ENCODE measurements around the gene POLR2A.
"Not testable (repeated sequence)": the region's sequence is repeated elsewhere in the genome, so short reads cannot be mapped to it uniquely, and the experiment has no call there.

Gene POLR2A

GRCh38 chr17:7467498-7467897, 16.7 kb upstream of the POLR2A start:
- TF ChIP-seq, protein P1, sequence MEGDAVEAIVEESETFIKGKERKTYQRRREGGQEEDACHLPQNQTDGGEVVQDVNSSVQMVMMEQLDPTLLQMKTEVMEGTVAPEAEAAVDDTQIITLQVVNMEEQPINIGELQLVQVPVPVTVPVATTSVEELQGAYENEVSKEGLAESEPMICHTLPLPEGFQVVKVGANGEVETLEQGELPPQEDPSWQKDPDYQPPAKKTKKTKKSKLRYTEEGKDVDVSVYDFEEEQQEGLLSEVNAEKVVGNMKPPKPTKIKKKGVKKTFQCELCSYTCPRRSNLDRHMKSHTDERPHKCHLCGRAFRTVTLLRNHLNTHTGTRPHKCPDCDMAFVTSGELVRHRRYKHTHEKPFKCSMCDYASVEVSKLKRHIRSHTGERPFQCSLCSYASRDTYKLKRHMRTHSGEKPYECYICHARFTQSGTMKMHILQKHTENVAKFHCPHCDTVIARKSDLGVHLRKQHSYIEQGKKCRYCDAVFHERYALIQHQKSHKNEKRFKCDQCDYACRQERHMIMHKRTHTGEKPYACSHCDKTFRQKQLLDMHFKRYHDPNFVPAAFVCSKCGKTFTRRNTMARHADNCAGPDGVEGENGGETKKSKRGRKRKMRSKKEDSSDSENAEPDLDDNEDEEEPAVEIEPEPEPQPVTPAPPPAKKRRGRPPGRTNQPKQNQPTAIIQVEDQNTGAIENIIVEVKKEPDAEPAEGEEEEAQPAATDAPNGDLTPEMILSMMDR (conservative IDR thresholded peaks at IDR 0.05; ENCODE audit: low read length), result no peak
- no peak for TF ChIP-seq EZH2phosphoT487 (IDR thresholded peaks at IDR 0.05; ENCODE audit: borderline replicate concordance)
- Histone ChIP-seq H3K9me3 (ENCODE audit: insufficient read depth, low read depth, low read length) (no peaks in the 10 kb centered on the region), H3K4me3 (ENCODE audit: low read length, poor library complexity, severe bottlenecking) (no peak overlapping the region), H3K36me3 (ENCODE audit: insufficient read depth, low read length) (peaks cover 13% of the 10 kb centered on the region; the same call in 1 of the 2 replicates), H3F3A (ENCODE audit: low read depth) (no peaks in the 10 kb centered on the region), H3K4me2 (ENCODE audit: low read depth, low read length, poor library complexity, severe bottlenecking) (no peak overlapping the region), H3K4me1 (ENCODE audit: insufficient read depth, low read length, poor library complexity, severe bottlenecking) (peaks cover 16% of the 10 kb centered on the region), H3K9ac (ENCODE audit: low read depth, low read length, poor library complexity, severe bottlenecking) (no peak overlapping the region), H3K79me2 (ENCODE audit: insufficient read depth, low read length) (peaks cover 18% of the 10 kb centered on the region; the same call in 1 of the 2 replicates), H2AFZ (ENCODE audit: low read length) (no peak overlapping the region), H4K20me1 (ENCODE audit: insufficient read depth, low read length, poor library complexity, severe bottlenecking) (peaks cover 3% of the 10 kb centered on the region), H3K27me3 (ENCODE audit: insufficient read depth, low read length, poor library complexity, severe bottlenecking) (no peaks in the 10 kb centered on the region), H3K9me2 (replicated peaks; ENCODE audit: low read depth, low read length) (no peaks in the 10 kb centered on the region)

GRCh38 chr17:7468290-7468689, 15.9 kb upstream of the POLR2A start:
- no peaks in the 10 kb centered on the region for H3F3A ChIP-seq (ENCODE audit: low read depth)
- peaks cover 22% of the 10 kb centered on the region; the same call in 1 of the 2 replicates for H3K79me2 ChIP-seq (ENCODE audit: insufficient read depth, low read length)
- H3K4me1 ChIP-seq (ENCODE audit: insufficient read depth, low read length, poor library complexity, severe bottlenecking), result peaks cover 16% of the 10 kb centered on the region
- H3K27me3 ChIP-seq (ENCODE audit: insufficient read depth, low read length, poor library complexity, severe bottlenecking), result no peaks in the 10 kb centered on the region
- no peak overlapping the region for H2AFZ ChIP-seq (ENCODE audit: low read length)
- no peak for TF ChIP-seq EZH2phosphoT487 (IDR thresholded peaks at IDR 0.05; ENCODE audit: borderline replicate concordance)
- TF ChIP-seq, protein P1 (conservative IDR thresholded peaks at IDR 0.05; ENCODE audit: low read length), result no peak
- no peak overlapping the region for H3K4me3 ChIP-seq (ENCODE audit: low read length, poor library complexity, severe bottlenecking)
- no peak overlapping the region for H3K4me2 ChIP-seq (ENCODE audit: low read depth, low read length, poor library complexity, severe bottlenecking)
- no peaks in the 10 kb centered on the region for H3K9me3 ChIP-seq (ENCODE audit: insufficient read depth, low read depth, low read length)
- peaks cover 6% of the 10 kb centered on the region; the same call in 1 of the 2 replicates for H3K36me3 ChIP-seq (ENCODE audit: insufficient read depth, low read length)
- H3K9ac ChIP-seq (ENCODE audit: low read depth, low read length, poor library complexity, severe bottlenecking), result no peak overlapping the region
- peaks cover 3% of the 10 kb centered on the region for H4K20me1 ChIP-seq (ENCODE audit: insufficient read depth, low read length, poor library complexity, severe bottlenecking)
- H3K9me2 ChIP-seq (replicated peaks; ENCODE audit: low read depth, low read length), result no peaks in the 10 kb centered on the region

GRCh38 chr17:7468804-7469389, 15.3 kb upstream of the POLR2A start:
- Histone ChIP-seq H4K20me1 (ENCODE audit: insufficient read depth, low read length, poor library complexity, severe bottlenecking) (peaks cover 3% of the 10 kb centered on the region), H3K36me3 (ENCODE audit: insufficient read depth, low read length) (peaks cover under 1% of the 10 kb centered on the region; the same call in 1 of the 2 replicates), H3K9me3 (ENCODE audit: insufficient read depth, low read depth, low read length) (no peaks in the 10 kb centered on the region), H3K4me1 (ENCODE audit: insufficient read depth, low read length, poor library complexity, severe bottlenecking) (peaks cover 16% of the 10 kb centered on the region), H3K79me2 (ENCODE audit: insufficient read depth, low read length) (peaks cover 28% of the 10 kb centered on the region), H3K4me2 (ENCODE audit: low read depth, low read length, poor library complexity, severe bottlenecking) (no peak overlapping the region), H3K4me3 (ENCODE audit: low read length, poor library complexity, severe bottlenecking) (no peak overlapping the region), H3K9ac (ENCODE audit: low read depth, low read length, poor library complexity, severe bottlenecking) (no peak overlapping the region), H3K27me3 (ENCODE audit: insufficient read depth, low read length, poor library complexity, severe bottlenecking) (no peaks in the 10 kb centered on the region), H3K9me2 (replicated peaks; ENCODE audit: low read depth, low read length) (no peaks in the 10 kb centered on the region), H2AFZ (ENCODE audit: low read length) (no peak overlapping the region), H3F3A (ENCODE audit: low read depth) (no peaks in the 10 kb centered on the region)
- TF ChIP-seq, protein P1 (conservative IDR thresholded peaks at IDR 0.05; ENCODE audit: low read length), result no peak
- TF ChIP-seq EZH2phosphoT487 (IDR thresholded peaks at IDR 0.05; ENCODE audit: borderline replicate concordance), result no peak

- H3K4me2 ChIP-seq (ENCODE audit: low read depth, low read length, poor library complexity, severe bottlenecking); H4K20me1 ChIP-seq (ENCODE audit: insufficient read depth, low read length, poor library complexity, severe bottlenecking); H3K9ac ChIP-seq (ENCODE audit: low read depth, low read length, poor library complexity, severe bottlenecking): not testable (repeated sequence)
These were observed 14.3 kb upstream of the POLR2A start for GRCh38 chr17:7469843-7470242.

GRCh38 chr17:7470457-7470973, 13.7 kb upstream of the POLR2A start:
- H3K4me2 ChIP-seq (ENCODE audit: low read depth, low read length, poor library complexity, severe bottlenecking); H2AFZ ChIP-seq (ENCODE audit: low read length); H3K36me3 ChIP-seq (ENCODE audit: insufficient read depth, low read length); H3K27me3 ChIP-seq (ENCODE audit: insufficient read depth, low read length, poor library complexity, severe bottlenecking); H3K9ac ChIP-seq (ENCODE audit: low read depth, low read length, poor library complexity, severe bottlenecking); H4K20me1 ChIP-seq (ENCODE audit: insufficient read depth, low read length, poor library complexity, severe bottlenecking); H3K9me2 ChIP-seq (replicated peaks; ENCODE audit: low read depth, low read length); H3F3A ChIP-seq (ENCODE audit: low read depth); H3K9me3 ChIP-seq (ENCODE audit: insufficient read depth, low read depth, low read length); H3K4me3 ChIP-seq (ENCODE audit: low read length, poor library complexity, severe bottlenecking): not testable (repeated sequence)
- peaks cover 16% of the 10 kb centered on the region for H3K4me1 ChIP-seq (ENCODE audit: insufficient read depth, low read length, poor library complexity, severe bottlenecking)
- H3K79me2 ChIP-seq (ENCODE audit: insufficient read depth, low read length), result peaks cover 43% of the 10 kb centered on the region

More at GRCh38 chr17:7469843-7470242, 14.3 kb upstream of the POLR2A start:
- H3K27me3 ChIP-seq (ENCODE audit: insufficient read depth, low read length, poor library complexity, severe bottlenecking); H3K4me3 ChIP-seq (ENCODE audit: low read length, poor library complexity, severe bottlenecking); H3K9me3 ChIP-seq (ENCODE audit: insufficient read depth, low read depth, low read length); H2AFZ ChIP-seq (ENCODE audit: low read length); H3F3A ChIP-seq (ENCODE audit: low read depth); H3K36me3 ChIP-seq (ENCODE audit: insufficient read depth, low read length); H3K9me2 ChIP-seq (replicated peaks; ENCODE audit: low read depth, low read length): not testable (repeated sequence)
- Histone ChIP-seq H3K4me1 (ENCODE audit: insufficient read depth, low read length, poor library complexity, severe bottlenecking) (peaks cover 16% of the 10 kb centered on the region), H3K79me2 (ENCODE audit: insufficient read depth, low read length) (peaks cover 37% of the 10 kb centered on the region)
